GM23338 (cell line): ENCODE results near the gene GADL1.

Experiments used
- CREB1 ChIP-seq: fragments of 250-450 bp; sonication (Bioruptor Pico); IDR thresholded peaks from 2 replicates; pipeline ENCODE4 v1.5.0; 2020; ENCODE audit warnings: low read depth, mild to moderate bottlenecking, moderate library complexity
- CTCF ChIP-seq, 2 experiments: fragments of 200-600 bp in 1 of 2; sonication (generic) in 1 of 2; conservative IDR thresholded peaks; 2 replicates each; pipeline versions ENCODE4 v1.5.1 to v1.6.1; 2016 to 2017; ENCODE audit warnings: antibody characterized with exemption in 2 of 2, low read depth in 2 of 2, mild to moderate bottlenecking in 2 of 2, moderate library complexity in 1 of 2
- EZH2 ChIP-seq: fragments of 200-600 bp; sonication (generic); IDR thresholded peaks from one replicate; pipeline ENCODE4 v1.8.0; 2017; ENCODE audit warnings: antibody characterized with exemption, mild to moderate bottlenecking, low read depth; ENCODE audit not compliant: unreplicated experiment
- EZH2phosphoT487 ChIP-seq: fragments of 200-600 bp; sonication (generic); IDR thresholded peaks from one replicate; pipeline ENCODE4 v1.8.1; 2018; ENCODE audit warnings: antibody characterized with exemption; ENCODE audit not compliant: unreplicated experiment
- JUNB ChIP-seq: IDR thresholded peaks from one replicate; pipeline ENCODE4 v1.6.1; 2016; ENCODE audit warnings: antibody characterized with exemption; ENCODE audit not compliant: unreplicated experiment
- NANOG ChIP-seq: IDR thresholded peaks from 2 replicates; pipeline ENCODE4 v1.6.1; 2016; ENCODE audit warnings: antibody characterized with exemption, borderline replicate concordance
- POLR2AphosphoS5 ChIP-seq: IDR thresholded peaks from 2 replicates; pipeline ENCODE4 v1.6.1; 2016; ENCODE audit warnings: antibody characterized with exemption, low read depth
- REST ChIP-seq: IDR thresholded peaks from one replicate; pipeline ENCODE4 v1.6.1; 2018; ENCODE audit warnings: antibody characterized with exemption; ENCODE audit not compliant: unreplicated experiment
- STAT1 ChIP-seq: IDR thresholded peaks from one replicate; pipeline ENCODE4 v1.6.1; 2016; ENCODE audit warnings: antibody characterized with exemption; ENCODE audit not compliant: unreplicated experiment
- ZNF331 ChIP-seq: fragments of 250-450 bp; sonication (Bioruptor Pico); IDR thresholded peaks from 2 replicates; pipeline ENCODE4 v1.5.0; 2020; ENCODE audit warnings: low read depth, mild to moderate bottlenecking, moderate library complexity
- TF ChIP-seq, protein P1 (sequence below): IDR thresholded peaks from 2 replicates; pipeline ENCODE4 v1.6.1; 2016; ENCODE audit warnings: antibody characterized with exemption

DNA sequence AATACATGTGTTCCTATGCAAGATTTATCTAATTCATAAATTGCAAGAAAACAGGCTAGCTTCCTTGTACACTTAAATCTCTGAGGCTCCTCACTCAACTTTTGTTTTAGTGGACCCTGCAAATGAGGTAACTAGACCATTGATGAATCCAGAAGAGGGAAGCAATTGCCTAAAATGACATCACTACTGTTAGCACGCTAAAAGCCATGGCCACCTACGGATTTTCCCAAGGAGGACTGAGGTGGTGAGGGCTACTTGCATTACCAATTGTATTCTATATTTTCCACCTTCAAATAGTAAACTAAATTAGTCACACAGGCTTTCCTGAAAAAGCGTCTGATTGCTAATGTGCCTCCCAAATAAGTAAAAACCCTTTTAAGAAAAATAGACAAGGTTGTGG, 140.7 kb downstream of the GADL1 start:
- TF ChIP-seq CTCF (conservative IDR thresholded peaks at IDR 0.05; ENCODE audit: low read depth in 2 of 2) (no peak), CREB1 (CRISPR knock-in tag) (no peak), EZH2 (no peak), POLR2AphosphoS5 (no peak), ZNF331 (CRISPR knock-in tag) (no peak), NANOG (no peak), JUNB (no peak), EZH2phosphoT487 (no peak), REST (no peak), STAT1 (no peak)
- TF ChIP-seq, protein P1, sequence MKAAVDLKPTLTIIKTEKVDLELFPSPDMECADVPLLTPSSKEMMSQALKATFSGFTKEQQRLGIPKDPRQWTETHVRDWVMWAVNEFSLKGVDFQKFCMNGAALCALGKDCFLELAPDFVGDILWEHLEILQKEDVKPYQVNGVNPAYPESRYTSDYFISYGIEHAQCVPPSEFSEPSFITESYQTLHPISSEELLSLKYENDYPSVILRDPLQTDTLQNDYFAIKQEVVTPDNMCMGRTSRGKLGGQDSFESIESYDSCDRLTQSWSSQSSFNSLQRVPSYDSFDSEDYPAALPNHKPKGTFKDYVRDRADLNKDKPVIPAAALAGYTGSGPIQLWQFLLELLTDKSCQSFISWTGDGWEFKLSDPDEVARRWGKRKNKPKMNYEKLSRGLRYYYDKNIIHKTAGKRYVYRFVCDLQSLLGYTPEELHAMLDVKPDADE, result no peak
